HG03439 (cell line): ENCODE data around the gene FAM135A.

Experiments used
- ATAC-seq: cut with Tn5 transposase; IDR thresholded peaks from one replicate; pipeline ENCODE4 v1.9.1; 2021; ENCODE audit warnings: mild to moderate bottlenecking, moderate library complexity; ENCODE audit not compliant: unreplicated experiment

The FAM135A gene

DNA sequence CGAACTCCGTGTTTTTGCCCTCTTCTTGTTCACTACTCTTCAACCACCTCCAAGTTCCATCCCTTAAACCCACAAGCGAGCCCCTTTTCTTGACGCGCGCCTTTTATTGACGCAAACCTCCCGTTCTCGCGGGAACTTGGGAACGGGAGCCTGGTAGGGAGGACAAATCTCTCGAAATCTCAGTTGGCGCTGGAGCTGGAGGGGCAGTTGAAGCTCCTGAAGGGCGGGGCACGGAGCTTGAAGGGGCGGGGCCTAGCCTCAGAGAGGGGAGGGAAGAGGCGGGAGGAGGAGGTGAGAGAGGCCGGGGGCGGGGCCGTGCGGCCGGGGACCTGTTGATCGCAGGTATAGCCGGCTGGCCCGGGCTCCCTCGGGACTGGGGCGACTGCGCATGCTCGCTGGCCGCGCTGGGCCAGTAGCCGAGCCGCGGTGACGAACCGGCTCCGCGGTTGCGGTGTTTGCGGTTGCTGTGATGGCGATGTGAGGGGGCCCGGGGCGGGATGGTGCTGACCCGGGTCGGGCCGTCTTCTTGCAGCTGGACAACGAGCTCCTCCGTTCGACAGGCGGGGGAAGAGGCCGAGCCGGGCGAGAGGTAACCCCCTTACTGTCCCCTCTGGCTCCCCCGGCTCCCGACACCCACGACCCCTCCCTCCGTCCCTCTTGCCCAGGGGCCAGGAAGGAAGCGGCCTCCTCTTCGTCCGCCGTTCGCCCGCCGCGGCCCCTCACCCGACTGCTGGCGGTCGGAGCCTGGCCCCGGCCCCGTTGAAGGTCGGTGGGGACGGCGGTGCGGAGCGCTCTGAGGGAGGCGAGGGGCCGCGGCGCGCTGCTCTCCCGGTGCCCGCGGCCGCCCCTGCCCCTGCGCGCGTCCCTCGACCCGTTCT is at the start of gene FAM135A:
TSS of gene FAM135A (plus strand) at position 395 of the 878 bp plus-strand sequence. CDS start 14,835 bp downstream, outside the sequence.
- peak; percentile 88 for ATAC-seq

DNA sequence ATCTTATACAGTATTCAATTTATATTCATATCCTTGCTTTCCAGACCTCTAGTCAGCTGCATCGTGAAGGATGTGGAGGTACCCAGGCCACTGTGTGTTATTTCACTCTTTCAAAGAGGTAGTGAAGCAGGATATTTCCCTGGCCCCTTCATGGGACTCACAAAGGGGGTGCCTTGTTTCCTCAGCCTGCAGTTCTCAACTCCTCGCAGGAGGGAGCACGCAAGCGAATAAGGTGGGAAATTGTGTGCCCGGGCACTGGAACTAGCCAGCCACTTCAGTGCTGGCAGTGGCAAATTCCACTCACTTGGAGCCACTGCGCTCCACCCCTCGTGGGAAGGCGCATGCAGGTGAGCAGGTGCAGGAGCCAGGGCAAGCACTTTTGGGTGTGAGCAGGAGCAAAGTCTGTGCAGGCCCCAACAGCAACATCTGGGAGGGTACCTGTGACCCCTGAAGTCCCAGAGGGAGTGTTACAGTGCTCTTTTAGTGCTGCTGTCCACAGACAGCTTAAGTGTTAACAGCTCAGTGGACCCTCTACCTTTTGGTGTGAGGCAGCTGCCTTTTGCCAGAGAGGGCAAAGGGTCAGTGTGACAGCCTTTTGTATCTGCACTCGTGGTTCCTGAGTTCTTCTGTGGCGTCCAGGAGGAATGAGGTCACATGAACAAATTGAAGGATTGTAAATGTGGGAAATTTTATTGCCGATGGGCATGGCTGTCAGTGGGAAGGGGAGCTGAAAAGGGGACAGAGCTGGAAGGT is 49.4 kb upstream of the FAM135A start:
- no peak for ATAC-seq

- peak; percentile 74 for ATAC-seq
Observed at GRCh38 chr6:70369332-70369950, 43.9 kb upstream of the FAM135A start.

DNA sequence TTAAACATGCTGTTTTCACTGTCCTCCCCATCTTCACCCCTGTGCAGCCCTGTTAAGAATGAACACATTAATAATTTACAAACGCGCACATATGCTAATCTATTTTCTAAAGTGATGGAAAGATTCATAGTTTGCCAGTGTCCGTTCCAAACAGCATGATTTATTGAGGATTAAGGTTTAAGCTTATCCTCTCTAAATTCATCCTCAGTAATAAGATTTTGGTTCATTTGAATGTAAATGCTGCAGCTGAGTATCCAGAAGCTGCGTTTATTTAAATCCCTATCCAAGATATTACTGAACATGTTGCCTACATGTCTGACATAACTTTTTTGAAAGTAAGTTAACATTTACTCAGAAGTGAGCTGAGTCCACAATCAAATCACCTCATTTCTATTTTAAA is 42.8 kb upstream of the FAM135A start:
- ATAC-seq, result no peak

GRCh38 chr6:70371454-70372105 is 41.7 kb upstream of the FAM135A start:
- ATAC-seq, result no peak

GRCh38 chr6:70375166-70375565 is 38.1 kb upstream of the FAM135A start:
- ATAC-seq, result no peak

DNA sequence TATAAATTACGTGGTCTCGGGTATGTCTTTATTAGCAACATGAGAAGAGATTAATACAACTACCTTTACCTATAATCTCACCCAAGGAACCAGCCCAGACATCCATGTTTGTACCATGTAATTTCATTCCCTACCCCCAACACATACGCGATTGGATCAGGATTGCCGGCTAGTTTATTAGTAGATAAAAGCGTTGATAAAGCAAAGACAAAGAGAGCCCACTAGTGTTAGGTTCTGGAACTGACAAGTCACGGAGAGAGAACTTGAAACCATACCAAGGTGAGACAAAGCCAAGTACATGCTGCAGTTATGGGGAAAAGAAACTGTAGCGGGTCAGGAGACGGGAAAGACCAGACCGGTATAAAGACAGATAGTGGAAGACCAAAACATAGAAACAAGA is 37.4 kb upstream of the FAM135A start:
- ATAC-seq, result no peak

- no peak for ATAC-seq
Observed at GRCh38 chr6:70376628-70377027, 36.7 kb upstream of the FAM135A start.

DNA sequence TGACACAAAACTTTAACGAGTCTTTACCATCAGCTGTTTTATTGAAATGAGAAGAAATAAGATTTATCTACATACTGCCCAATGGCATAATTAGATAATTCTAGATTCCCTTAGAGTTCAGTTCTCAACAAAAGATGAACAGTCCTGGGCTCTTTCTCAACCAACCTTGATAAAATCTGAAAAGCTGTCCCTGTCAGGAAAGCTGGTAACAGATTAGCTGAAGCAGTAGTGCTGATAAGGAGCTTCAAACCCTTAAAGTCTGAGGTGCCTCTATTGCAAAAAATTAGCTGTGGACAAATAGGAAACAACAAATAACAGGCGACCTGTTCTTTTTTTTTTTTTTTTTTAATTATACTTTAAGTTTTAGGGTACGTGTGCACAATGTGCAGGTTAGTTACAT is 35.9 kb upstream of the FAM135A start:
- ATAC-seq, result no peak

- no peak for ATAC-seq
Observed at GRCh38 chr6:70379473-70380013, 33.8 kb upstream of the FAM135A start.

DNA sequence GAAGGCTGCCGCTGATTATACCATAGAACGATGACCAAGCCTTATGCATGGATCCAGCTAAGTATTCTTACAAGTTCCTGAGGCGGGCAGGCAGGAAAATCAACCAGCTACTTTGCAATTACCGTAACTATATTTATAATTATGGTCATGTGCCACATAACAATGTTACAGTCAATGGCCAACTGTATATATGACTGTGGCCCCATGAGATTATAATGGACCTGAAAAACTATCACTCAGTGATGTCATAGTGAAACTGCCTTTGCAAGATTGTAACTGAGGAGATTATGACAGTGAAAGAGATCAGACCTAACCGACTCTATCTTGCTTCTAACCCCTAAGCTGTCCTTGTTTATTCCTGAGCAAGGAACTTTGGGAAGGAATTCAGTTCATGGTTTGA is 33.1 kb upstream of the FAM135A start:
- peak; percentile 97 for ATAC-seq

DNA sequence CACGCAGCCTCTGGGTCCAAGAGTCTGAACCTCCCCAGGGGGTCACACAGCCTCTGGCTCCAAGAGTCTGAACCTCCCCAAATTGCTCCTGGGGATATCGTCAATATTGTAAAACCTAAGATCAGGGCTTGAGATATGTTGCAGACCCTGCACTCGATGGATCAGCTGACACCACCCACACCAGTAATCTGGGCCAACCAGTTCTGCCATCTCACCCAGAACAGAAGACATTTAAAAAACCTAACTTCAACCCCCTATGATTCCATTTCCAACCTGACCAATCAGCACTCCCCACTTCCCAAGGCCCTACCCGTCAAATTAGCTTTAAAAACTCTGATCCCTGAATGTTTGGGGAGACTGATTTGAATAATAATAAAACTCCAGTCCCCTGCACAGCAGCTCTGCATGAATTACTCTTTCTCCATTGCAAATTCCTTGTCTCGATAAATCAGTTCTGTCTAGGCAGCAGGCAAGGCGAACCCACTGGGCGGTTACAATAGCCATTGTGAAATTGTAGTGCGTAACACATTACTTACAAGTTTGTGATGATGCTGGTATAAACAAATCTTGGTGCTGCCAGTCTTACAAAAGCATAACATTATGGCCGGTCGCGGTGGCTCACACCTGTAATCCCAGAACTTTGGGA is 32.4 kb upstream of the FAM135A start:
- ATAC-seq, result no peak

- no peak for ATAC-seq
Observed at GRCh38 chr6:70381417-70381782, 31.9 kb upstream of the FAM135A start.

DNA sequence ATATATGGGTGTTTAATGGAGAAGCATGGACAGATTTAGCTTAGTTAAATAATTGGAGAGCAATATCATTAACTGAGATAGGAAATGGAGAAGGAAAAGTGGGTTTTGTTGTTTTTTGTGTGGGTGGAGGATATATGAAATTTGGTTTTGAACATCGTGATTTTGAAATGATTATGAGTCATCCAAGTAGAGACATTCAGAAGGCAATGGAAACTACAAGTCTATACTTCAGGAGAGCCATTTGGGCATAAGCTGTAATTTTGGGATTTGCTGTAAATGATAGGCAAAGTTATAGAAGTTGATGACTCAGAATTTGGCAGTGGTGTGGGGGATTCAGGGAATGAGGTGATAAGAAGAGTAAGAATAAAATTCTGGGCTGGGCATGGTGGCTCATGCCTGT is 27.4 kb upstream of the FAM135A start:
- no peak for ATAC-seq

GRCh38 chr6:70388814-70389213 is 24.5 kb upstream of the FAM135A start:
- ATAC-seq, result no peak

DNA sequence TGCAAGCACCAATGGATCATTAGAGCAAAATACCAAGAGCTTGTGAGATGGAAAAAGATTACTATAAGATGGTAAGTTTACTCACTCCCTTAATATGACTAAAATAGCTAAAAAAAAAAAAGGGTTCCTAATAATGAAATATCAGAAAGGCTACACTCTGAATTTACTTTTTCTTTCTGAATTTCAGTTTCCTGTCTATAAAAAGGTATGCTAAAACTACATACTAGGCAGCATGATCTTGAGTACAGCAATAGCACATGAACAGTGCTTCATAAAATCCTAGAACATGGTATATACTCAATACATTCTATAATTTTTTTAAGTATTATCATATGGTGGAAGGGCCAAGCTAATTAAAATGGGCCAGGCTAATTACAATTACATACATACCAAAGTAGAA is 24.0 kb upstream of the FAM135A start:
- no peak for ATAC-seq

DNA sequence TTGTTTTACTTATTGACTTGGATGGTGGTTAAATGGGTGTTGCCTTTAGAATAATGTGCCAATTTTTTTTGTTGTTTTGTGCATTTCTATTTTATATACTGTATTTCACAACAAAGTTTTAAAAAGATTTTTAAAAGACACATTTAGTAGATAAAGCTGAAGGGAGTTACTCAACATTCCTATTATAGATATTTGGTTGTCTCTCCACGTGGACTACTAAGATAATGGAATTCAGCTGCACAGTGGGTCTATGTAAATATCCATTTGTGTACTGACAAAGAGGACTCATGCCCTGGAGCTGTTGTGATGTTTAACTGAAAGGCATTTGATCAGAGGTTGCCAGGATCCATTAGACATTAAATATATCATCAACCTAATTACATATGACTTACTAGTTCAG is 23.2 kb upstream of the FAM135A start:
- ATAC-seq, result no peak

- no peak for ATAC-seq
Observed at GRCh38 chr6:70391492-70391891, 21.8 kb upstream of the FAM135A start.

DNA sequence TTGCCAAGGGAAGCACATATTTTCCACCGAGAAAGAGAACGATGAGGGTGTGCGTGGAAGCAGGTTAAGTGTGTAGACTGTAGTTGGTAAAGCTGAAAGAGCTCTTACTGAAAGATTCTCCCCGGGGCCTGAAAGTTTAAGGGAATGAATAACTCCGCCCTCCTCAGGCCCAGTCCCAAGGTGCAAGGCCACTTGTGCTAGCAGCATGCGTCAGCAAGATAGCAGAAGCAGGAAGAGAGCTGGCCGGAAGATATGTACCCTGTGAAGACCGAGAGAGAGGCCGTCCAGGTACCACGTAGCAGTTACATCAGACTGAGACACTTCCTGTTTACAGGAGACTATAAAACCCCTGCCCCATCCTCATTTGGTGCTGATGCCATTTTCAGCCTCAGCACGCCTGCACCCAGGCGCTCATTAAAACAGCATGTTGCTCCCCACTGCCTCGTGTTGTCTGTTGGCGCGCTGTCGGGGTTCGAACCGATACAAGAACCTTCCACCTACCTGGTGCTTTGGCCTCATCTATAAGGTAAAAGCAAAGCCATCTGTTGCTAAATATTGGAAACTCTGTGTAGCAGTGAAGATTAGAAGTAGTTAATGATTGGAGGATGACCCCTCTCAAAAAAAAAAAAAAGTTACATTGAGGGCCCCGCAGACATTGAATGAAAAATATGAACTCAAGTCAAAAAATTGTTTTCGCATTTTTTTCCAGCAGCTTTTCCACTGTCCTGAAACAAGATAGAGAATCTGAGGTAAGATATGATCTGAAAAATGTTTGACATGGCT is 18.6 kb upstream of the FAM135A start:
- no peak for ATAC-seq

DNA sequence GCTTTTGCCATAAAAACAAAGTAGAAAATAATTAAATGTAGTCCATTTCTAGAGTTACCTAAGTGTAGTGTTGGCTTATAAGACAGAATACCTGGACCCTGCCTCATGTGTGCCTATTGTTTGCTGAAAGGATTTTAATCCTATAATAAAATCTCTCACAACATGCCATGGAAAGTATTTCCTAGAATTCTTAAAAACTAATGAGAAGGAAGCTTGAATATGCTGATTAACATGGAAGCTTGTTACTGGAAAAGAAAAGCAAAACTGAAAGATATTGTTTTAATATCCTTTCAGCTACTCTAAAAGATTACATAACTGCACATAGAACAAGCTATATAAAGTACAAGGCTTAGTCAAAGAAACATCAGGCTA is 18.0 kb upstream of the FAM135A start:
- ATAC-seq, result no peak
